Measurements from ENCODE around the gene ATP23.

DNA sequence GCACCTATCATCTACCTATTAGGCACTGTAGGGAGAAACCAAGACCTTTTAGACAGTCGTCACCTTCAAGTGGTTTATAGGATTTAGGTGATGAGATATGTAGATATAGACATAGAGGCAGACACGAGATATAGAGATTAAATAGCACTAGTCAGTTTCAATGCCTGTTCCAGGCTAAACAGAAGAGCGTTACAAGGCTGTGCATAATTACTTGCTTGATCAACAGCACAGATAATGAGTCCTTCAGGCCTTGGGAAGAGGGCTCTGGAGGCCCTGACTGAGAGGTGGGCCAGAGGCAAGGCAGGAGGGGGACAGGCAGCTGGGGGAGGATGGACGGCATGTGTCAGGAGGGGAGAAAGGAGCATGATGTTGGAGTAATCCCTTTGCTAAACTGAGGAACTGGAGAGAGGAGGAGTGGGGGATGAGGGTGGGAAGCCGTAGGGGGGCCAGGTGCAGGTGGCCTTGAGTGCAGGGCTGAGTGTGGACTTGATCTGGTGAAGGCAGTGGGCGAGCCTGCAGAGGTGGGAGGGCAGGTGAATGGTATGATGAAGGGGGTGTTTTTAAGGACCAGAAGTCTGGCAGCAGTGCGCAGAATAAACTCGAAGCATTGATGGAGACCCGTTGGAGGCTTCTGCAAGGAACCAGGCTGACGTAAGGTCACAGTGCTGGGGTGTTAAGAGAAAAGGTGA lies 43.9 kb upstream of the ATP23 start:
- TF ChIP-seq, protein P1, sequence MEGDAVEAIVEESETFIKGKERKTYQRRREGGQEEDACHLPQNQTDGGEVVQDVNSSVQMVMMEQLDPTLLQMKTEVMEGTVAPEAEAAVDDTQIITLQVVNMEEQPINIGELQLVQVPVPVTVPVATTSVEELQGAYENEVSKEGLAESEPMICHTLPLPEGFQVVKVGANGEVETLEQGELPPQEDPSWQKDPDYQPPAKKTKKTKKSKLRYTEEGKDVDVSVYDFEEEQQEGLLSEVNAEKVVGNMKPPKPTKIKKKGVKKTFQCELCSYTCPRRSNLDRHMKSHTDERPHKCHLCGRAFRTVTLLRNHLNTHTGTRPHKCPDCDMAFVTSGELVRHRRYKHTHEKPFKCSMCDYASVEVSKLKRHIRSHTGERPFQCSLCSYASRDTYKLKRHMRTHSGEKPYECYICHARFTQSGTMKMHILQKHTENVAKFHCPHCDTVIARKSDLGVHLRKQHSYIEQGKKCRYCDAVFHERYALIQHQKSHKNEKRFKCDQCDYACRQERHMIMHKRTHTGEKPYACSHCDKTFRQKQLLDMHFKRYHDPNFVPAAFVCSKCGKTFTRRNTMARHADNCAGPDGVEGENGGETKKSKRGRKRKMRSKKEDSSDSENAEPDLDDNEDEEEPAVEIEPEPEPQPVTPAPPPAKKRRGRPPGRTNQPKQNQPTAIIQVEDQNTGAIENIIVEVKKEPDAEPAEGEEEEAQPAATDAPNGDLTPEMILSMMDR (IDR thresholded peaks at IDR 0.05), result no peak
- TF ChIP-seq POLR2A (IDR thresholded peaks at IDR 0.05), result no peak

Measured in body of pancreas (tissue), 4 donors.